ENCODE data around the gene GUCA2A. TPM values are rescaled to one million over a fixed set of nuclear protein-coding genes. Genes with fewer than 3 reads are reported as not detected.

The GUCA2A gene
- total RNA-seq, 4 donors from 2014 or later = 6.0 TPM; not detected in 3

GRCh38 chr1:42130061-42130660 lies 34.4 kb downstream of the GUCA2A start:
- Histone ChIP-seq H3K27ac (no peak overlapping the region), H3K4me1 (no peaks in the 10 kb centered on the region), H3K9me3 (no peaks in the 10 kb centered on the region), H3K27me3 (no peaks in the 10 kb centered on the region), H3K4me3 (no peak overlapping the region), H3K36me3 (no peaks in the 10 kb centered on the region)
- in situ Hi-C loops (cut with MboI; ENCODE audit: low sequenced_read_pairs in 4 of 4) = loop anchor here in 1 of 4 donors (25.0 kb wide), 2 partner anchors 607 to 932 kb away; partner anchors contain the start of gene CLDN19
- intact Hi-C loops (cut with DNase I; ENCODE audit: low total_unique reads) = no loop called here
- ATAC-seq (no peak), DNase-seq (no peak)
- TF ChIP-seq POLR2A (IDR thresholded peaks at IDR 0.05) = no peak
- no peak for TF ChIP-seq CTCF (IDR thresholded peaks at IDR 0.05 in 4 of 5, conservative IDR thresholded peaks at IDR 0.05 in 1 of 5)

- DNase-seq (no peak), ATAC-seq (no peak)
- Histone ChIP-seq H3K9me3 (no peaks in the 10 kb centered on the region), H3K36me3 (no peaks in the 10 kb centered on the region), H3K4me3 (no peak overlapping the region), H3K27ac (no peak overlapping the region), H3K4me1 (no peaks in the 10 kb centered on the region), H3K27me3 (no peaks in the 10 kb centered on the region)
- TF ChIP-seq CTCF (IDR thresholded peaks at IDR 0.05 in 4 of 5, conservative IDR thresholded peaks at IDR 0.05 in 1 of 5) (no peak), POLR2A (IDR thresholded peaks at IDR 0.05) (no peak)
- in situ Hi-C loops (cut with MboI; ENCODE audit: low sequenced_read_pairs in 4 of 4) (loop anchor here in 1 of 4 donors (25.0 kb wide), 2 partner anchors 608 to 933 kb away; partner anchors contain the start of gene CLDN19), intact Hi-C loops (cut with DNase I; ENCODE audit: low total_unique reads) (no loop called here)
Measured at GRCh38 chr1:42128964-42129363, 35.6 kb downstream of the GUCA2A start.

DNA sequence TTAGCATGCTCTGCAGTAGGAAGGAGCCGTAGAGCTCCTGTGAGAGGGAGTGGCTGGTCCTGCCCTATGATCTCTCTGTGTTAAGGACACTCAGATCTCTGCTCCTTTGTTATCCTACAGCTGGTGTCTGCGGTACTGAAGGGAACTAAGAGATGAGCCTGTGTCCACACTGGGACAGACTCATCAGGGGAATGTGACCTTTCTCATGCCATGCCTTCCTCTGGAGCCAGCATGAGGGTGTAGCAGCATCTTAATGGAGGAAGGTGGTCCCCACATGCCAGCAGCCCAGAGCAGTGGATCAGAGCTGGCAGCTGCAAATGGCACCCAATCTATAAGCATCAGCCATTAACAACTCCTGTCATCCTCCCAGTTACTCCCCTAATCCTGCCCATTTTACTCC lies 36.0 kb downstream of the GUCA2A start:
- Histone ChIP-seq H3K36me3 (no peaks in the 10 kb centered on the region), H3K27ac (no peak overlapping the region), H3K4me1 (no peaks in the 10 kb centered on the region), H3K27me3 (no peaks in the 10 kb centered on the region), H3K4me3 (no peak overlapping the region), H3K9me3 (no peaks in the 10 kb centered on the region)
- DNase-seq (no peak), ATAC-seq (no peak)
- in situ Hi-C loops (cut with MboI; ENCODE audit: low sequenced_read_pairs in 4 of 4) = loop anchor here in 1 of 4 donors (25.0 kb wide), 2 partner anchors 609 to 934 kb away; partner anchors contain the start of gene CLDN19
- TF ChIP-seq CTCF (IDR thresholded peaks at IDR 0.05 in 4 of 5, conservative IDR thresholded peaks at IDR 0.05 in 1 of 5) (no peak), POLR2A (IDR thresholded peaks at IDR 0.05) (no peak)
- intact Hi-C loops (cut with DNase I; ENCODE audit: low total_unique reads) = no loop called here

GRCh38 chr1:42127767-42128166 lies 36.8 kb downstream of the GUCA2A start:
- Histone ChIP-seq H3K27me3 (no peaks in the 10 kb centered on the region), H3K36me3 (no peaks in the 10 kb centered on the region), H3K4me3 (no peak overlapping the region), H3K9me3 (no peaks in the 10 kb centered on the region), H3K4me1 (no peaks in the 10 kb centered on the region), H3K27ac (no peak overlapping the region)
- TF ChIP-seq POLR2A (IDR thresholded peaks at IDR 0.05) (no peak), CTCF (IDR thresholded peaks at IDR 0.05 in 4 of 5, conservative IDR thresholded peaks at IDR 0.05 in 1 of 5) (no peak)
- DNase-seq (no peak), ATAC-seq (no peak)
- intact Hi-C loops (cut with DNase I; ENCODE audit: low total_unique reads) = no loop called here
- in situ Hi-C loops (cut with MboI; ENCODE audit: low sequenced_read_pairs in 4 of 4) = loop anchor here in 1 of 4 donors (25.0 kb wide), 2 partner anchors 610 to 935 kb away; partner anchors contain the start of gene CLDN19
